Right lung (tissue), 5 donors: Measurements from ENCODE around the gene GPC2. TPM values are rescaled to one million over a fixed set of nuclear protein-coding genes. Genes with fewer than 3 reads are reported as not detected.
"Not testable (repeated sequence)": the region's sequence is repeated elsewhere in the genome, so short reads cannot be mapped to it uniquely, and the experiment has no call there.

Experiments used
- DNase-seq, 2 donors: peaks; one replicate each; pipeline ENCODE4 v3.0.0-alpha.2; 2013
- polyA plus RNA-seq, 5 donors: library from polyadenylated mRNA; unstranded; fragments of 120-200 nt; gene quantifications; one replicate each; pipeline versions ENCODE4 v1.2.1 to v1.2.3, GENCODE V29; 2013; ENCODE audit warnings: inconsistent platforms in 1 of 5, low replicate concordance in 1 of 5; ENCODE audit not compliant: insufficient read length in 5 of 5, insufficient read depth in 1 of 5

Gene GPC2
- polyA plus RNA-seq, 5 donors: 7.6 to 18.4 (median 14.1) TPM

GRCh38 chr7:100152937-100153666 is 24.1 kb downstream of the GPC2 start:
- DNase-seq: no peak

DNA sequence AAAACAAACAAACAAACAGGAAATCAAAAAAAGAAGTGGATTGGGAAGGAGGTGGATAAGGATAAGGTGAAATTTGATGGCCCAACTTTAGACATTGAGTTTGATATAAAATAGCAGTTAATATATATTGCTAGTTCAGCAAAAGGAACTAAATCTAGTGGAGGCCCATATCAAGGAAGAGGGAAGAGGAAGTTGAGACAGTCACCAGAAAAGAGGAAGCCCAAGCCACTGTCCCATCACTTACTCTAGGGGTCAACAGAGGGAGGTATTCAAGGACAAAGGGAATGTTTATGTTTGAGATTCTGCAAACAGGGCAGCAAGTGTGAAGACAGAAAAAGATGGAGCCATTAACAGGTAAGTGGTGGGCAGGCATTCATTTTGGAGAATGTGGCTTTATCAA is 24.8 kb downstream of the GPC2 start:
- no peak for DNase-seq

GRCh38 chr7:100148559-100149328 is 28.4 kb downstream of the GPC2 start, which contains the start of gene LAMTOR4:
TSS of gene LAMTOR4 (plus strand) at chr7:100148918. CDS start at chr7:100148973, 55 bp downstream.
- peak; percentile 97 to 98 for DNase-seq

- DNase-seq: no peak
Measured at GRCh38 chr7:100148225-100148558, 29.0 kb downstream of the GPC2 start.

GRCh38 chr7:100147278-100147677 is 29.9 kb downstream of the GPC2 start:
- DNase-seq: no peak

DNA sequence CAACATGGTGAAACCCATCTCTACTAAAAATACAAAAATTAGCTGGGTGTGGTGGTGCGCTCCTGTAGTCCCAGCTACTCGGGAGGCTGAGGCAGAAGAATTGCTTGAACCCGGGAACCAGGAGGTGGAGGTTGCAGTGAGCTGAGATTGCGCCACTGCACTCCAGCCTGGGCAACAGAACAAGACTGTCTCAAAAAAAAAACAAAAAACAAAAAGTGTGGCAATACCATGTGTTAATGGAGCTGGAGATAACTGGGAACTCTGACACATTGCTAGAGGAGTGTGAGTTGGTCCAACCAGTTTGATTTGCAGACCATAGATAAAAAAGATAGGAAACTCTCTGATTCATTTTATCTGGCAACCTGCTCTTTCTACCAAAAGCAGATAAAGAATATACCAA is 30.8 kb downstream of the GPC2 start:
- not testable (repeated sequence) for DNase-seq

DNA sequence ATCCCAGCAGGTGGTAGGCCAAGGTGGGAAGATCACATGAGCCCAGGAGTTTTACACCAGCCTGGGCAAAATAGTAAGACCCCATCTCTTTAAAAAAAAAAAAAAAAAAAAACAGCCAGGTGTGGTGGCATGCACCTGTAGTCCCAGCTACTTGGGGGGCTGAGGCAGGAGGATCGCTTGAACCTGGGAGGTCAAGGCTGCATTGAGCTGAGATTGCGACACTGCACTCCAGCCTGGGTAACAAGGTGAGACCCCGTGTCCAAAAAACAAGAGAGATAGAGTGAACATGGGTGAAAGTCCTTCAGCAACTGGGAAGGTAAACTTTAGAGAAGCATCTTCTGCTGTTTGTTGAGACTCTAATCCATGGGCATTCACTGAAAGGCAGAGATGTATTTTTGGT is 34.7 kb downstream of the GPC2 start:
- DNase-seq: no peak

- DNase-seq: no peak
Measured at GRCh38 chr7:100141555-100141949, 35.6 kb downstream of the GPC2 start.

- no peak for DNase-seq
Measured at GRCh38 chr7:100137851-100138760, 39.1 kb downstream of the GPC2 start.

- DNase-seq: peak; percentile 21 to 45
Measured at GRCh38 chr7:100132697-100133151, 44.5 kb downstream of the GPC2 start.

DNA sequence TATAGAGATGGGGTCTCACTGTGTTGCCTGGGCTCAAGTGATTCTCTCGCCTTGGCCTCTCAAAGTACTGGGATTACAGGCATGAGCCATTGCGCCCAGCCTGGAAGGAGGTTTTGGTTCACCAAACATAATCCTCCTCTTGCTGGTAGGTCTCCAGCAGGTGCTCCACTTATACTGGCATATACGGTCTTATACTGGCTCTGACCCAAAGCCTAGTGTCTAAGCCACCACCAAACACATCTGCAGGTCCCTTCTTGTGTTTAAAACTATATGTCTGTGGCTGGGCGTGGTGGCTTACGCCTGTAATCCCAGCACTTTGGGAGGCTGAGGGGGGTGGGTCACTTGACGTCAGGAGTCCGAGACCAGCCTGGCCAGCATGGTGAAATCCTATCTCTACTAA is 45.1 kb downstream of the GPC2 start:
- DNase-seq: no peak

GRCh38 chr7:100130608-100131453 is 46.4 kb downstream of the GPC2 start:
- DNase-seq: peak; percentile 48 to 63

- not testable (repeated sequence) for DNase-seq
Measured at GRCh38 chr7:100130220-100130607, 47.0 kb downstream of the GPC2 start.

DNA sequence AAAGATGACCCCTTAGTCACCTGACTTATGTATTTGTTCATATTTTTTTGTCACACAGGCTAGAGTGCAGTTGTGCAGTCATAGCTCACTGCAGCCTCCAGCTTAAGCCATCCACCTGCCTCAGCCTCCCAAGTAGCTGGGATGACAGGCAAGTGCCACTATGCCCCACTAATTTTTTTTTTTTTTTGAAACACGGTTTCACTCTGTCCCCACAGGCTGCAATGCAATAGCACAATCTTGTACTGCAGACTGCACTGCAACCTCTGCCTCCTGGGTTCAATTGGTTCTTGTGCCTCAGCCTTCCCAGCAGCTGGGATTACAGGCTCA is 48.6 kb downstream of the GPC2 start:
- DNase-seq: no peak

- DNase-seq: no peak
Measured at GRCh38 chr7:100127866-100128636, 49.1 kb downstream of the GPC2 start.

GRCh38 chr7:100126931-100127865 is 50.0 kb downstream of the GPC2 start, which contains the start of gene MBLAC1:
TSS of gene MBLAC1 (plus strand) at chr7:100126967. CDS start at chr7:100127396, 429 bp downstream.
- peak; percentile 93 for DNase-seq

DNA sequence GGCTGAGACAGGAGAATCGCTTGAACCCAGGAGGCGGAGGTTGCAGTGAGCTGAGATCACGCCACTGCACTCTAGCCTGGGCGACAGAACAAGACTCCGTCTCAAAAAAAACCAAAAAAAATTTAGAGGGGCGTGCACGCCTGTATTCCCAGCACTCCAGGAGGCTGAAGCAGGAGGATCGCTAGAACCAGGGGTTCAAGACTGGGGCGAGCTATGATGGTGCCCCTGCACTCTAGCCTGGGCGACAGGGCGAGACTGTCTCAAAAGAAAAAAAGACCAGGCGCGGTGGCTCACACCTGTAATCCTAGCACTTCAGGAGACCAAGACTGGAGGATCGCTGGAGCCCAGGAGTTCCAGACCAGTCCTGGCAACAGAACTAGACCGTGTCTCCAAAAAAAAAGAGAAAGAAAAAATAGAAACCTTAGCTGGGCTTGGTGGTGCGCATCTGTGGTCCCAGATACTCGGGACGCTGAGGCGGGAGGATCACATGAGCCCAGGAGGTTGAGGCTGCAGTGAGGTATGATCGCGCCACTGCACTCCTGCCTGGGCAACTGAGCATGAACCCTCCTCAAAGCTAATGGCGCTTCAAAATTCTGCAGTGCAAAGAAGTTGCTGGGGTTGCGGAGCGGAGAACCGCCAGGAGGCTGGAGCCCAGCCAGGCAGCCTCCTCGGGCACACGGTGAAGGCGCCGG is 50.8 kb downstream of the GPC2 start:
- no peak for DNase-seq
